ENCODE results near the gene OSBPL3.
"Not testable (repeated sequence)": the region's sequence is repeated elsewhere in the genome, so short reads cannot be mapped to it uniquely, and the experiment has no call there.

Gene OSBPL3

DNA sequence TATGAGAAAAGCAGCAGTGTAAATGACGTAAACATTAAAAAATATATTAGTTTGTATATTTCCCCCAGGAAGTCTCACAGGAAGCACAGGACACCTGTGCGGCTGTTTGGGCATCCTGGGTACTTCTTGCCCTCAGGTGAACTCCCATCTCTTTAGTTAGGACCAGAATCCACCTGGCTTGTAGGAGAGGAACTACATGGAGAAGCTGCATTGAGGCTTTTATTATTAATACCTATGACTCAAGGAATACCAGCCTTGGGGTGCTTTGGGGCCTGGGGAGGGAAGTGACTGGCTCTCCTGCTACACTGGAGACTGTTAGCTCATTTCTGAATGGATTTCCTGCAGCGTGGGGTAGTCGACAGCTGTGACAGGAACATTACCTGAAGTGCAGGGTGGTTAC, 182.7 kb downstream of the OSBPL3 start:
- DNase-seq (ENCODE audit: low read depth in 2 of 2) = no peak

DNA sequence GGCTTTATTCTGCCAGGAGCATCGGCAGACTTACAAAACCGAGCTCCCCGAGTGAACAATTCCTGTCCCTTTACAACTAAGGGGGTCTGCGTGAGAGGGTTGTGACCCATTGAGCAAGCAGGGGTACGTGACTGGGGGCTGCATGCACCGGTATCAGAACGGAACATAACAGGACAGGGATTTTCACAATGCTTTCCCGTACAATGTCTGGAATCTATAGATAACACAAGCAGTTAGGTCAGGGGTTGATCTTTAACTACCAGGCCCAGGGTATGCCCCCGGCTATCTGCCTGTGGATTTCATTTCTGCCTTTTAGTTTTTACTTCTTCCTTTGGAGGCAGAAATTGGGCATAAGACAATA, 184.6 kb downstream of the OSBPL3 start:
- no peak for DNase-seq (ENCODE audit: low read depth in 2 of 2)

DNA sequence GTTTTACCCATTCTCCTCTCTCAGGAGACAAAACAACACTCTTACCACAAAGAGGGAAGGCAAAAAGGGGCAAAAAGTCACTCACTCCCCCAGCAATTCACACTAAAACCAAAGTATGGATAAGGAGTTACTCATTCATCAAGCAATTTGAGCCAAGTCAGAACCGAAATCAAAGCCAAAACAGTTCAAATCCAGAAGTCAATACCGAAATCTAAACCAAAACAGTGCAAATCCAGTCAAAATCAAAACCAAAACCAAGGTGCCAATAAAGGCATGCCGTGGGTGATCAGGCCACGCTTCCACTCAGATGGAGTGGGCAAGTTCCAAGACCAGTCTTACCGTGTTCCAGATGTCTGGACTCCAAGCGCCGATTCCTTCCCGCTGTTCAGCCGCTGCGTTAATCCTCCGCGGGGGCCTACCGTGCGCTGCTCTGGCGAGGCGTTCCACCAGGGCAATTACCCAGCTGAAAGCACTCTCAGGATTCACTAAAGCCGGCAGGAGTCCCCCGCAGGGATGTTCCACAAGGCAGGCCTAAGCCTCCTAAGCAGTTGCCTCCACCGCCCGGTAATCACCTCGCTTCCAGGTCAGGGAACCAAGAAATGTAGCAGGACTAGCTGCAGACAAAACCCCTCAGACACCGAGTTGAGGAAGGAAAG, 185.1 kb downstream of the OSBPL3 start:
- DNase-seq (ENCODE audit: low read depth in 2 of 2) = not testable (repeated sequence)

DNA sequence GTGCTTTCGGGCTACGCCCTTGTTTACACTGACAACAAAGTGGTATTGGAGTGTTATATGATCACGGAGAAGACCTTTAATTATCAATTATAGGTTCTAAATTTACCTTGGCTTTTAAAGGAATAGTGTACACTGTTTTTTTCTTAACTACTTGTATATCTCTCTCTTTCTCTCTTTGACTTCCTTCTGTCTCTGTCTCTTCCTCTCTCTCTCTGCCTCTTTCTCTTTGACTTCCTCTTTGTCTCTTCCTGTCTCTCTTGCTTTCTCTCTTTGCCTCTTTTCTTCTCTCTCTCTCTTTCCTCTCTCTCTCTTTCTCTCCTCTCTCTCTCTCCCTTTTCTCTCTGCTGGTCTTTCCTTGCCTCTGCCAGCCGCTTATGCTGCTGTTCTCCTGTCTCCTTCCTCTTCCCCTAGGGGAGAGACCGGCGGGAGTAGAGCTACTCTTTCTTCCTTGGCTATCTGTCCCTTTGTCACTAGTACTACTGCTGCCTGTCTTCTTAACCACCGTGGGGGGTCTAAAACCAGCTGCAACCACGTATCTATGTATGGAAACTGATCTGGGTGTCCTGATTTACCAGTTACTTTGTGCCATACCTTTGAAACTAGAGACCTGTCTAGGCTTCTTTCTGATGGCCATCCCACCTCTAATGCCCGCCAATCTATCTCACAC, 185.9 kb downstream of the OSBPL3 start:
- no peak for DNase-seq (ENCODE audit: low read depth in 2 of 2)

DNA sequence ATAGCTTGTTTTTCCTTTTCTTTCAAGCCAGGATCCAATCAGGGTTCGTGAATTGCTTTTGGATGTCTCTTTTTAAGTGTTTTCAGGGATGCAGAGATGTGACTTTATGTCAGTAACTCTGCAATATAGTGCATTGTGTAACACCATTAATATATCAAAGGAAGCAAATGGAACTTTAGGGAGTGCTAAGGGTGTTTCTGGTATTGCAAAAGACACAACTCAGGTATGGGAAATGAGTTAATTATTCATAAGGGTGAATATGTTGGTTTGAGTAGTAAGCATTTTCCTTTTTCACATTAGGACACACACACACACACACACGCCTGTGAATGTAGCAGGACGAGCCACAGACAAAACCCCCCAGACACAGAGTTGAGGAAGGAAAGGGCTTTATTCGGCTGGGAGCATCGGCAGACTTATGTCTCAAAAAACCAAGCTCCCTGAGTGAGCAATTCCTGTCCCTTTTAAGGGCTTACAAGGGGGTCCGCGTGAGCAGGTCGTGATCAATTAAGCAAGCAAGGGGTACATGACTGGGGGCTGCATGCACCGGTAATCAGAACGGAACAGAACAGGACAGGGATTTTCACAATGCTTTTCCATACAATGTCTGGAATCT, 190.9 kb downstream of the OSBPL3 start:
- no peak for DNase-seq (ENCODE audit: low read depth in 2 of 2)

DNA sequence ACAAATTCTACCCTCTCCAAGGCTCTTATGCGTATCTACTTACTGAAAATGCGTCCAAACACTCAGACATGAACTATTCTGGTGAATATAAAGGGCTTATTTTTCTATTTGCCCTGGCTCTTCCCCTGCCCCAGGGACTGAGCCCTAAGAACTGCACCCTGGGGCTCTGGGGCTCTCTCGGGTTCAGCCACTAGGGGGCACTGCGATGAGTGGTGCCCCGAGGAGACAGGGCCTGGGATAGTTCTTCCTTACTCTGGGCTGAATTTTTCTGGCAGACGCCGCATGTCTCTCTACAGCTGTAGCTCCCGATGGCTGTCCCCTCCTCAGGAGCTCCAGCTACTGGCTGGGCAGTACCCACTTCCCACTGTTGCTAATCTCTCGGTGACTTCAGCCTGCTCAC, 191.9 kb downstream of the OSBPL3 start:
- no peak for DNase-seq (ENCODE audit: low read depth in 2 of 2)

DNA sequence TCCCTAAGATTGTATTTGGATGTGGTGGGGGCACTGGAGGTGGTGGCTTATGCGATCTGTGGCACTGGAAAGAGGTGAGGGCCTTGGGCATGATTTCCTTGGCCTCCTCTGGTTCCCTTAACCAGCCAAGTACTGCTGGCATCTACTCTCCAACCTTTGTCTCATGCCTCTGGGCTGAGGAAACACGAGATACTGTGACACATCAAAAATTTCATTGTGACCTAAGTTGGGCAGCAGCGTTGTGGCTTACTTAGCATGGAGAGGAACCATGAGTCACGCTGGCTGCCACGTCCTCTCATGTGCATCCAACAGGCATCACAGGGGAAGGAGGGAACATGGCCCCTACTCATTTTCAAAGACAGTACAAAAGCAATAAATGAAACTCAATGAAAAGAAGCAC, 193.0 kb downstream of the OSBPL3 start:
- DNase-seq (ENCODE audit: low read depth in 2 of 2) = no peak

DNA sequence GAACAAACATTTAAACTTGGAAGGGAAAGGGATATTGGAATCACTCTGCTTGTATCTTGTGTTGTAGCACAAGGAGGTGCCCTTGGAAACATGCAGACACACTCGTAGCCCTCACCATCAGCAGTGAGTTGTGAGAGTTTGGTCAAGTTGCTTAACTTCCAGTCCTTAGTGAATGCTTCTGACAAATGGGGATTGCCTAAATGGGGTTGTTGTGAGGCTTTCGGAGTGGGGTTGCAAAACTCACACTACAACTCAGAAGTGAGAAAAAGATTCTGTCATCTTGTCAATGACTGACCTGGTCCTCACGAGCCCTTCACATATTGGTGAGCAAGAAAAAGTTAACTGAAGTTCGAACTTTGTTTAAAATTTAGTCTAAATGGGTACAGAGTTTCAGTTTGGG, 193.7 kb downstream of the OSBPL3 start:
- no peak for DNase-seq (ENCODE audit: low read depth in 2 of 2)

DNA sequence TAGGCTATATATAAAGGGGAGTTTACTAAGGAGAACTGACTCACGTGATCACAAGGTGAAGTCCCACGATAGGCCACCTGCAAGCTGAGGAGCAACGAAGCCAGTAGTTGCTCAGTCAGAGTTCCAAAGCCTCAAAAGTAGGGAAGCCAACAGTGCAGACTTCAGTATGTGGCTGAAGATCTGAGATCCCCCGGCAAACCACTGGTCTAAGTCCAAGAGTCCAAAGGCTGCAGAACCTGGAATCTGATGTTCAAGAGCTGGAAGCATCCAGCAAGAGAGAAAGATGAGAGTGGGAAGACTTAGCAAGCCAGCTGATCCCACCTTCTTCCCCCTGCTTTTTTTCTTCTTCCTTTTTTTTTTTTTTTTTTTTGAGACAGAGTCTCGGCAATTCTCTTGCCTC, 195.7 kb downstream of the OSBPL3 start:
- no peak for DNase-seq (ENCODE audit: low read depth in 2 of 2)

DNA sequence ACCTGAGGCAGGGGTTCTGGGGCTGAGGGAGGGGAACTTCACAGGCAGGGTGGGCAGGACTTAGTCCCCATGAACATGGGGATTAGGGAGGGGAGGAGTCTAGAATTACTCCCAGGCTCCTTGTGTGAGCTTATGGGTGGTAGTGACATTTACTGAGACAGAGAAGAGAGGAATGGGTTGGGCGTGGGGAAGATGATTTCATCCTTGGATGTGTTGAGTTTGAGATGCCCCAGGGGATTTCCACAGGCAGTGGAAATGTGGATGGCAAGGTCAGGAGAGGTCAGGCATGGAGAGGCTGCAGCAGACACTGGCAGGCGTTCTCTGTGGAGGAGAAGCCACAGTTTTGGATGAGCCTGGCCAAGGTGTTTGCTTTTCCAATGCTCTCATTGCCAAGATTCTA, 196.3 kb downstream of the OSBPL3 start:
- DNase-seq (ENCODE audit: low read depth in 2 of 2) = no peak

DNA sequence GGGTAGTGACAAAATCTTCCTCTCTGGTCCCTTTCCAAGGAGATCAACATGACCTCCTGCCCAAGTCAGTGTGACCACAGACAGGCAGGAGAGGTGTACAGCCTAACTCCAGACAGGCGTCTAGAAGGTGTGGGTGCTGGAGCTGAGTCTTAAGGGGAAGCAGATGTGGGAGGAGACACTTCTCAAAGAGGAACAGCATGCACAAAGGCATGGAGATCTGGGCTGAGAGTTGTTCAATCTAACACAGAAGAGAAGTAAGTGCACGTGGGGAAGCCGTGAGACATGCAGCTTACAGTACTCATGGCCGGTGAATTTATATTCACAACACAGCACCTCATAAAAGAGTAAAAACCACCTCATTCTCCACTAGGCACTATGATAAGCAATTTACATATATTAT, 198.9 kb downstream of the OSBPL3 start:
- DNase-seq (ENCODE audit: low read depth in 2 of 2) = no peak

DNA sequence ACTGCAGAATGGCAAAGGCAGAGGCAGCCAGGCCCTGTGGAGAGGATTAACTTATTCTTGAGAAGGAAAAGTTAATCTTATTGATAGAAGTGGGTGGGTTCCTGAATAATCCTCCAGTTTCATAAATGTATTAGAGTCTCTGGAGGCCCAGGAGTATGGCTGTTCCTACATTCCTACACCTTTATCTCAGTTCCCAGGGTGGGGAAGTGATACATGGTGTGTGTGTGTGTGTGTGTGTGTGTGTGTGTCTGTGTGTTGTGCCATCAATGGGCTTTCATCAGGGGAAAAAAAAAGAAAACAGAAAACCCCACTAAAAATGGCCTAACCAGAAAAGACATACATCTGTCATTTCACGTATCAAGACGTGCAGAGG, 200.7 kb downstream of the OSBPL3 start:
- no peak for DNase-seq (ENCODE audit: low read depth in 2 of 2)

DNA sequence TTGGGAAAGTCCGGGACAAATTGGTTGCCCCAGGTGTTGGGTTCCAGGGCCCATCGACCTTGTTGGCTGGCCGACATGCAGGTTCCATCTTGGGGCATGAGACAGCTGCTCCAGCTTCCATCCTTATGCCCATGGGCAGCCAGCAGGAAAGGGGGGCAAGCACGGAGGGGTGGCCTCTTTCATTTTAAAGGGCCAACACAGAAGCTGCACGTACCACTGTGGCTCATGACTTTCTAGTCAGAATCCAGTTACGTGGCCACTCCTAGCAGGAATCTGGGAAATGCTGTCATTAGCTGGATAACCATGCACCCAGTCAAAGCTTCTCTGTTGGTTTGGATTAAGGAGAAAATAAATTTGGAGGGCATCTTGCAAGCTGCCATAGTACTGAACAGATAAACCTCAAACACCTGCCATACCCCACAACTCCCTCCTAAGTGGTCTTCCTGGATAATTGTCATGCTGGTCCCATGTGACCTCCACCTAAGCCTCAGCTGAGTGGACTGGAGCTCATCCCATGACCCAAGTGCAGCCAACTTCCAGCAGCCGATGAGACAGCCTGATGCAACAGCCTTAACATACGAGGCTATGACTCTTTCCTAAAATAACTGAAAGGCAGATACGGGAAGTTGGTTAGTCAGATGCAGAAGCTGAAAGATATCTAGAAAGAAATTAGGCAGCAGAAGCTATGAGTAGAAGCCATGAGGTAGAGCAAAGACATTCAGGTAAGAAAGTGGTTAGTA, 201.3 kb downstream of the OSBPL3 start:
- no peak for DNase-seq (ENCODE audit: low read depth in 2 of 2)

DNA sequence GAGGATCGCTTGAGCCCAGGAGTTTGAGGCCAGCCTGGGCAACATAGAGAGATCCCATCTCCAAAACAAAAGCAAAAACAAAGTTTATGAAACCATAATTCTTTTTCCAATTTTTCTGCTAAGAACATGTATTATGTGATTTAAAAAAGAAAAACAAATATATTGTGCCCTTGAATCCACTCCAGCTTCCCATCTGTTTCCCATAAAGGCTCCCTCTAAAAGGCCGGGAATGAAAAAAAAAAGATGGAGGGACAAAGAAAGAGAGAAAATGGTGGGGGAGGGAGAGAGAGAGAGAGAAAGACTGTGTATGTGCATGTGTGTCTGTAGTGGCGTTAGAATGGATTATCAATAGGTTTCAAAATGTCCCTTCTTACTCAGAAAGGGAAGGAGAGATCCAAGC, 202.2 kb downstream of the OSBPL3 start:
- no peak for DNase-seq (ENCODE audit: low read depth in 2 of 2)

DNA sequence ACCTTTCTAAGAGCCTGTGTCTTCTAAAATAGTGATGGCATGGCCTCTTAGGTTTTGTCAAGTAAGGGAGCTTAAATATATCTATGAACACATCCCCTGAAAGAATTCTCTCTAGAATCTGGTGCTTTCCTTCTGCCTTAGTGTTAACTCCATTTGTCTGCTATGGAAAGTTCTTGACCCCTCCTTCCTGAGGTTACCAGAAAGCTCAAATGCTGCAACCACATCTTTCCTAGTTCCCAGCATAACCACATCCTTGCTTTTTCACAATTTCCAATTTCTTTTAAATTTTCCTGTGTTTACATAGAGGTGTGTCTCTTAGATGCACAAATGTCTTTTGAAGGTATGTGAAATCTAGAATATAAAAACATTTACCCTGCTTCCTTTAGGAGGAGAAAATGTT, 206.3 kb downstream of the OSBPL3 start:
- DNase-seq (ENCODE audit: low read depth in 2 of 2) = no peak

DNA sequence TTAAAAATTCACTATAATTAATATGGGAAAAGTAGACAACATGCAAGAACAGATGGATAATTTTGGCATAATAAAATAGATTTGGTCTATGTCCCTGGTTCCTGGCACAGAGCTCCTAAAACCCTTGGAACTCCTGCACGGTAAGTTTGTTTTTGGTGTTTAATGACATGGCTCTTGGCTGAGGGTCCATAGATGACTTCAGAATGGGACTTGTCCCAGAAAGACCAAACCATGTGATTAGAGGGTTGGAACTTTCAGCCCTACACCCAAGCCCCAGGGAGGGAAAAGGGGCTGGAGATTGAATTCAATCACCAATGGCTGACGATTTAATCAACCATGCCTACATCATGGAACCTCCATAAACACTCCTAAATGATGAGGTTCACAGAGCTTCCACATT, 210.1 kb downstream of the OSBPL3 start:
- DNase-seq (ENCODE audit: low read depth in 2 of 2) = no peak

DNA sequence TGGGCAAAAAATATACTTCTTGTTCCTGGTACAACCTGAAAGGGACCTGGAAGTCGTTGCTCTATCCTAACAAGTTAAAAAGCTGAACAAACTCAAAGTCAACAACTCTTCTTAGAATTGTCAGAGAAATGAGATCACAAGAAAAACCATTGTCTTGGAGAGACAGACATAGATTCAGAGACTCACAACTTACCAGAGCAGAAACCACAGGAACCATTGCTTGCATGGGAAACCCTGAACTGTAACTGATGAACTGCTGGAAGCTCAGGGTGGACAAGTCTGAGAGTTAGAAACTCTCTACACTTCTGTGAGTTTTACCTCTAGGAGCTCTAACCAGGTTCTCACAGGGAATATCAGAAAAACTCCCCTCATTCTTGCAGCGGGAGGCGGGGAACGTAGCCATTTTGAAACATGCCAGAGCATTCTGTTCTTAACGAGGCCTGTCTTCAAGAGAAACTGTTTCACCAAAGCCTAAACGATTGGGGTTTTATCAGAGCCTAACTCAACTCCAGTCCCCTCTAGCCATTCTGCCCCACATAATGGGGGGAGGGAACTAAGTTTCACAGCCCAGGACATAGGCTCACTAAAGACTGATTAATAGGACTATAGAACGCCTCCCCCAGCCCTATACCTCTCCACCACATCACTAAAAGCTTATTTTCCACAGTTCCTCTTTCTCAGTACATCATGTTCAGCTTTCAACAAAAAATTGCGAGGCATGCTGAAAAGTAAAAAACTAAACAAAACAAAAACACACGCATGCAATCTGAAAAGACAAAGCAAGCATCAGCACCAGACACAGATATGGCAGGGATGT, 210.8 kb downstream of the OSBPL3 start:
- no peak for DNase-seq (ENCODE audit: low read depth in 2 of 2)

DNA sequence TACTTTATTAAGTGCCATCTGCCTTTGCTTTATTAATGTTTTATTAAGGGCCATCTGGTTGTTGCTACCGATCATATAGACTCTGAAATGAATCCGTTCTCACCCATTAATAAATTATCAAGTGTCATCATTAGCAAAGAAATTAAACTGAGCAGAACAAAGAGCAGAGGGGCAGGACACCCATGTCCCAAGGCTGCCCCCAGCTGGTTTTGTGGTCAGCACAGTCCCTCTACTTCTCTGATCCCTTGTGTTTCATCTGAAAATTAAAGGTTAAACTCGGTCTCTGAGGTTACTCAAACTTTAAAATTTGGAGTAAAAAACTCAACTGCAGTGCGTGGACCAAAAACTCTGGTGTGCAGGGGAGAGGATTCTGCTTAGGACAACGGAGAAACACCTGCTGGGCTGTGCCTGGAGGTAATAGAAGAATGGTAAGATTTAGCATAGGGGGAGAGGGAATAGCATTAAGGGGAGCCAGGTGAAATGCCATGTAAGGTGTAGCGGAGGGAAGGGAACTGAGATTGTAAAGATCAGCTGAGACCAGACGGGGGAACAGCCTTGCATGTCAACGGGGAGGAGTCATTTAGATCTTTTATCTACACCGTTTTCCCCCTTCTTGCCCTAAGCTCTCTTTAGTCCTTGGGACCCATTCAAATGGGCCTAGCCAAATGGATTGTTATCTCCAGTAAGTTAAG, 212.0 kb downstream of the OSBPL3 start:
- DNase-seq (ENCODE audit: low read depth in 2 of 2) = no peak

DNA sequence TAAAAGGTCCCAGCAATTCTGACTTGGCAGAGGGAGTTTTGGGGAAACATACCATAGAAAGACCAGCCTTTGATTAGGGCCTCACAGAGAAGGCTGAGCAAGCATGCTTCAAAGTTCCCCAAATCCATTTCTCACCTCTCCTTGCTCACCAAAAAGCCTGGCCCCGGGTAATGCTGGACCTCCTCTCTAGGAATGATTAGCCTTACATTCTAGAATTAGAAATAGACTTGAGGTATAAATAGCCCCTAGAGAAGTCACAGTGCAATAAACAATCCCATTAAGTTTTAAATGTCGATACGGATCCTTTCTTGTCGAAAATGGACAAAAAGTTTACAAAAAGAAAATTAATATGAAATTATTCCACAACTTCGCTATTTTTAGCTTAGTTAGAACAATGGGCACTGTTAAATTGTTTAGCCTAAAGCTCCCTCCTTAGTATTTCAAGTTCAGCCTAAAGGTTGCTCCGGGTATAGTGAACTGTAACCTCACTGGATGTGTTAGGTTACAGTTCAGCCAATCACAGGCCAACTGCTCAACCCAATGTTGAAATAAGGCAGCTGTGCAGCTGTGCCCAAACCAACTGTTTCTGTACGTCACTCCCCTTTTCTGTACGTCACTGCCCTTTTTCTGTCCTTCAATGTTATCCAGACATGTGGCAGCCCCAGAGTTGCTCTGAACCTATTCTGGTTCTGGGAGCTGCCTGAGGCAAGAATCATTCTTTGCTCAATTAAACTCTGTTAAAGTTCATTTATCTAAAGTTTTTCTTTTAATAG, 214.8 kb downstream of the OSBPL3 start:
- no peak for DNase-seq (ENCODE audit: low read depth in 2 of 2)

DNA sequence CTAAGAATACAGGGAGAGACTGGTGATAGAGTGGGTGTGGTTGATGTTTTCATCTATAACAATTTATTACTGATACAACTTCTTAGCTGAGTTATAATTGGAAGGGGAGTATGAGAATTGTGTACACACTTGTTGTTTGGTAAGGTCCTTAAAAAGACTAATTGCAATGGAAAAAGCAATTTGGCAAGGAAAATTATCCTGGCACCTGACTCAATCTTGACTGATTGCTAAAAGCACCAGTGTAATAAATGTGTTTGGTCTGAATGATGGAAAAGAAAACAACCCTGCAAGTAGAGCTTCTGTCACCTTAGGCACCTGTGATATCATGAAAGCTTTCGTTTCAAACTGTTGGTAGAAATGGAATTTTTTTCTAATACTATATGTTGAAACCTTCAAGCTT, 216.0 kb downstream of the OSBPL3 start:
- no peak for DNase-seq (ENCODE audit: low read depth in 2 of 2)
